GM21619 (cell line): ENCODE results near the gene PRR16.
"Not testable (repeated sequence)": the region's sequence is repeated elsewhere in the genome, so short reads cannot be mapped to it uniquely, and the experiment has no call there.

Experiments used
- ATAC-seq: cut with Tn5 transposase; IDR thresholded peaks from one replicate; pipeline ENCODE4 v1.9.1; 2021; ENCODE audit not compliant: unreplicated experiment

The PRR16 gene

DNA sequence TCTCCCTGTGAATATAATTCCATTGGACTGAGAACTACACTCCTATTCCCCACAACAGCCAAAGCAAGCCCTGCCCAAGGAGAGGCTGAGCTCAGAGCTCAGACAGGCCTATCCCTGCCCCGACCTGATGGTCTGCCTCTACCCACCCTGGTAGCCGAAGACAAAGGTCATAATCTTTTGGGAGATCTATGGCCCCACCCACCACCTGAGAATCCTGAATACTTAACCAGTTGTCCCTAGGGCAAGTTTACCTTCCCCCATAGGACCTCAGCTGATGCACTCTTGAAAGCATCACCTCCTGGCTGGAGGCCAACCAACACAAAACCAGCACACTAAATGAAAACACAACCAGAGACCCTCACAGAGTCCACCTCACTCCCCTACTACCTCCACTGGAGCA lies 167.5 kb downstream of the PRR16 start:
- no peak for ATAC-seq

DNA sequence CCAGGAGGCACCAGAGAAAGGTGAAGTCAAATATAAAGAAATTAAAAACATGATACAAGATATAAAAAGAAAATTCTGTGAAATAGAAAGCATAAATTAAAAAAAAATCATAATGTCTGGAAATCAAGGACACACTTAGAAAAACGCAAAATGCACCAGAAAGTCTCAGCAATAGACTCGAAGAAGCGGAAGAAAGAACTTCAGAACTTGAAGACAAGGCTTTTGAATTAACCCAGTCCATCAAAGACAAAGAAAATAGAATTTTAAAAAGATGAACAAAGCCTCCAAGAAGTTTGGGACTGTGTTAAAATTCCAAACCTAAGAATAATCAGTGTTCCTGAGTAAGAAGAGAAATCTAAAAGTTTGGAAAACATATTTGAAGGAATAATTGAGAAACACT lies 168.3 kb downstream of the PRR16 start:
- ATAC-seq, result no peak

DNA sequence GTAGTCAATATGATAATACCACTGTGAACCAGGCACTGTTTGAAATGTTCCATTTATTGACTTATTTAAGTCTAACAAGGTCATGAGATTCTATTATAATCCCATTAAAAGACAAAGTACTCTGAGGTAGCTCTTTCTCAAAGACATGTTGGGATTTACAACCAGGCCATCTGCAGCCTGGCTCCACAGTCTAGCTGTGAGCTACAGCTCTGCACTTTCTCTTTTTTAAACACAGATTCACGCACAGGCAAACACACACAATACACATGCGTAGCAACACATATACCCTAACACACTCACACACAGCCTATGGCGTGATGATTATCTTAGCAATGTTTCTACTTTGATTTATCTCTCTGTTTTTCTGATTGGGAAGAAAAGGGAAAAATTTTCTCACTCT lies 174.3 kb downstream of the PRR16 start:
- no peak for ATAC-seq

DNA sequence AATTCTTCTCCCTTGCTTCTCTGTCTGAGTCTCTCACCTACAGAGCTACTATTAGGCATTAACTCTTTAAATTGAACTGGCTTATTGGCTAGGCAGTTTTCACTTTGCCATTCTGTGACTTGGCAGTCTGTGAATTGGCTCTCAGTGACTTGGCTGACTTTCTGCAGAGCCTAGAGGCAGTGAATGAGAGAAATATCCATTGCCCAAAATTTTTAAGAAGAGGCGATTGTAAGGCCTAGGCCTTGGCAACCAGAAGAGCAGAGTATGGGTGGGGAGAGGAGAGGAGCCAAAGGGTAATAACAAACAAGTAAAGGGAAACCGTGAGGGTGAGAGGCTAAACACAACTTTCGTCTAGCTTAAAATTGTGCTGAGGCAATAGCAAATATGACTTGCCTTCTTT lies 176.7 kb downstream of the PRR16 start:
- ATAC-seq, result no peak

DNA sequence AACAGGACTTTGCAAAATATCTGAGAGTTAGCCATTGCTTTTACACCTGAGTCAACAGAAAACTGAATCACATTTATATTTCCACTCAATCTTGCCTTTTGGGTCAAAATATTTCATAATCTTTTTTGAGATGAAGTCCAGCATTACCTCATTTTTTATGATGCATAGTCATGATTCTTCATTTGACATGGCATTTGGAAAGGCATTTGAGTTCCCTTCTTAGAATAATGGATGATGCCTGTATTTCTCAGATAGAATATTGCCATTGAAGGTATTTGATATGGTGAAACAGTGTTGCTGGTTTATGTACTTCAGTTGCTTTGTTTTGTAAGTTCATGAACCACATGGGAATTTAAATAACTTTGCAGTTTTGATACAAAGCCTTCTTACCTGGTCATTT lies 180.4 kb downstream of the PRR16 start:
- no peak for ATAC-seq

DNA sequence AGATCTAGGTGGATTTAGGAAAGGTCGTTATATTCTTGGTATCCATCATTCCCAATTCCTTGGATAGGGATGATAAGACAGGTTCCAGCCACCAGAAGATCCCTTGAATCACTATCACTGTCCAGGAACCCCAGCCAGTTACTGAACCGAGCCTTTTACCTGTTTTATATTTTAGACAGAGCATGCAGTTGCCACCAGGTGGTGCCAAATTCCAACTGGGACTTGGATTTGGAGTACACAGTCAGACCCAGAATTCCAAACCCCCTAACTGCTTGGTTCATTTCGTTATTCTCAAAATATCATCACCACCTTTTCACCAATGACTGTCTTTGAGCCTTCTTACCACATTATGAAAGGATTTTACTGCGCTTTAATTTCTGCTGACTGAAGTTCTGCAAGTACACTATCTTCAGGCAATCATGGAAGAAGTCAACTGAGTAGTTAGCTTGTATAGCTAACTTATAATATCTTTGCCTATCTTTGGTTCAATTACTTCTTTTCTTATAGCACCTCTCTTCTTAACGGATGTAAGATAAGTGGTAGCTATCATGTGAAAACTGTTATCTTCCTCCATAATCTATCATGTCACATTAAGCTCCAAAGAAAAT lies 191.8 kb downstream of the PRR16 start:
- peak; percentile 81 for ATAC-seq

DNA sequence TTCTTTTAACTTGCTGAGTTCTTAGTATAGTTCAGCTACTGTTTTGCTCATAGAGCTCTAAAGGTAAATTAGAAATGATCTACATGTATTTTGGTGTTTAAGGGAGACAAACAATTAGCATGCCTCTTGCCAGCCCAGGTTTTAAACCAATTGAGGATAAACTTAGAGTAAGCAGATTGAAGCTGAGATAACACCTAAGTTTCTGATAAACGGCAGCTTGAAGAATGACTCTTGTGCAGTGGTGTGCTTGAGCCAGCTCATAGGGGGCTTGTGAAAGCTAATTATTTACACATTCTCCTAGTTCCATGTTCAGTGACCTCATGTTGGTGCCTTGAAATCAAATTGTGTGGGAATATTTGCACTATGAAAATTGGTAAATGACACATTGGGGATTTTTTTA lies 193.0 kb downstream of the PRR16 start:
- no peak for ATAC-seq

DNA sequence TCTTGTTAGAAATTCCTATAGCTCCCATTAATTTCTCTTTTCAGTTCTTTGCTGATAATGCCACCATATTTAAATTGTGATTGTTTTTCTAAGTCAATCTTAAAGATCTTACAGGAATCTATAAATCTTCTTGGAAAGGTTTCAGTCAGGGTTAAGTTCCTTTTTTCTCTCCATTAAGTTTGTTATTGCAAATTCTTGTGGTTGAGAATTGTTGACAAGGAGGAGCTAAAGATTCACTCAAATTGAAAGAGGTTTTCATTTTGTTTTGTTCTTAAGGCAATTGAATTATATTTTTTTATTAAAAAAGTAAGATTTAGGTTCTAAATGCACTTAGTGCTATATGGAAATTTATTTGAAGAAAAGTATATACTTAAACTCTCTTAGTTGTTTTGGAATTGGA lies 213.4 kb downstream of the PRR16 start:
- ATAC-seq, result no peak

DNA sequence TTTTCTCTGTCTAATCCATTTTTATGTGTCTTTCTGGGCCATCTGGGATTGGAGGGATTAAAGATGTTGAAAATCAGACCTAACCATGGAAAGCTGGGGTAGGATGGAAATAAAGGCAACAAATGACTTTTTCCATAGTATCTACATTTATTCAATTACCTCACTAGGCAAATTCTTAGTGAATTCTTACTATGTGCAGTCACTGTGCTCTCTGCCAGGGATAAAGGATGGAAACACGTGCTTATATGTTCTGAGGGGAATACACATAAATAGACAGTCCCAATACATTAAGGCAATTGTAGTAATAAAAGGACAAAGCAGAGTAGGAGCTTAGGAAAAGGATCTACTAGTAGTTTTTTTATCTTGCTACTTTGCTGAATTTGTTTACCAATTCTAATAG lies 214.2 kb downstream of the PRR16 start:
- ATAC-seq, result no peak

DNA sequence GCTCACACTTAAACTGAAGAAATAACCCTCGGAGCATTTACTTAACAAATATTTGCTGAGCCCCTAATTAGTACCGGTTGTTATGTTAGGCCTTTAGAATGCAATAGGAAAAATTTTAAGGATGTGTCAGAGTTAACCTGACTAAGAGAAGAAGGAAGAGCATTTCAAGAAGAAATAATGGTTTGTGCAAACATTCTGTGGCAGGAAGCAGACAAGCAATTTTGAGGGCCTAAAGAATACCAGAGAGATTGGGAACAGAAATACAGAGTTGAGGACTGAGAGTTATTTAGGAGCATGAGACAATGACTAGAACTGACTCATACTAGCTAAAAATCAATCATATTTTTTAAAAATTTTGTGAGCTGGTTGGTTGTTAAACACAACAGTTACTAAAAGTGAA lies 218.8 kb downstream of the PRR16 start:
- no peak for ATAC-seq

DNA sequence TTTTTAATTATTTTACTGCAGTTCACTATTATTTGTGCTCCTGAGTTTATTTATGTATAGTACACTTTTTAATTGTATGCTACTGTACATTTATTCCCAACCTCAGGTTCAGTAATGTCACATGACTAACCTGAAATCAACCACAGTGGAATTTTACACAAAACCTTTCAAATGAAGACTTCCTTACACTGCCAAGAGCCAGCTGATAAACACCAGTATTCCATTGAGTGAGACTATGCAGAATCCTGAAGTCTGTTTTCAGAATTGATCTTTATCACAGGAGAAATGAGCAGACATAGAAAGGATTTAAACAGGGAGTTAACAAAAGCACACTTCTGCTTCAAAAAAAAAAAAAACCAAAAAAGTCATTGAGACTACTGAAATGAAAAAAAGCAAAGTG lies 219.5 kb downstream of the PRR16 start:
- ATAC-seq, result no peak

DNA sequence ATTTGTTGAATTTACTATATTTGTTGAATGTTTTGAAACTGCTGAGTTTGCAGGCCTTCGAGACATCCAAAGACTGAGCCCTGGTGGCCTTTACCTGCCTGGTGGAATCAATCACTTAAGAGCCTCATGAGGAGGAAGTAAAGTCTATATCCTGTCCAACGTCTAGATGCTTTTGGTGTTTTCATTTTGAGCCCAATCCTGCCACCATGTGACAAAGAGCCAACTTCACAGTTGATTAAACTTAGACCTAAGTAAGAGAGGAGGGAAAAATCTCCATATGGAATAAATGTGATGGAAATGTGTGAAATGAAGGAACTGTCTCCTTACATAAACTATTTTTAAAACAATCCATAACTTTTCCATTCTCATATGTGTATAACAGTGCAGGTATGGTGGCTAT lies 220.1 kb downstream of the PRR16 start:
- no peak for ATAC-seq

DNA sequence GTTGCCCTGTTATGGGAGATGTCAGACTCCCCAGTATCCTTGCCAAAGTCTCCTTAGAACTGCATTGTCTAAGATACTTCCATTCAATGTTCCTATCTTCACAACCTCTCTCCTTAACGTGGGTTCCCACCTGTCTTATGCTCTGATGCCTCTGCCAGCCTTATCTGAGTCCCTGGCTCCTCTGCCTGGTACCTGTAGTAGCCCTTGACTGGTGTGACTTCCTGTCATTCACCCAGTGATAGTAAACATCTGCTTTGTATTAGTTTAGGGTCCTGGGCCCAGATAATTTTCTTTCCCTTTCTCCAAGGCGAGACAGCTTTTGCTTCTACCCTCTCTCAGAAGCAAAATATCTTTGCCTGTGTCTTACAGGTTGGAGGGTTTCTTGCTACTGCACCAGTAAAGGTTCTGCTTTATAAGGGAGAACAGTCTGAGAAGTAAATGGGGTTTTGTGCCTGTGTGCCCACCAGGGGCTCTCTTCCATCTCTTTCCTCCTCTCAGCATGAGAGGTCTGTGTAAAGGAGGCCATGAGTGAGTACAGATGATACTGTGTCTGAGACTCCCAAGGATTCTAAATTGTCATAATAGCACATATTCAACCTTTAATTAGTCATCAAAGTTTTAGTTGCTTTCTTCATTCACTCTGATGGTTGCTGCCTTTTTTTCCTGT lies 220.8 kb downstream of the PRR16 start:
- no peak for ATAC-seq

DNA sequence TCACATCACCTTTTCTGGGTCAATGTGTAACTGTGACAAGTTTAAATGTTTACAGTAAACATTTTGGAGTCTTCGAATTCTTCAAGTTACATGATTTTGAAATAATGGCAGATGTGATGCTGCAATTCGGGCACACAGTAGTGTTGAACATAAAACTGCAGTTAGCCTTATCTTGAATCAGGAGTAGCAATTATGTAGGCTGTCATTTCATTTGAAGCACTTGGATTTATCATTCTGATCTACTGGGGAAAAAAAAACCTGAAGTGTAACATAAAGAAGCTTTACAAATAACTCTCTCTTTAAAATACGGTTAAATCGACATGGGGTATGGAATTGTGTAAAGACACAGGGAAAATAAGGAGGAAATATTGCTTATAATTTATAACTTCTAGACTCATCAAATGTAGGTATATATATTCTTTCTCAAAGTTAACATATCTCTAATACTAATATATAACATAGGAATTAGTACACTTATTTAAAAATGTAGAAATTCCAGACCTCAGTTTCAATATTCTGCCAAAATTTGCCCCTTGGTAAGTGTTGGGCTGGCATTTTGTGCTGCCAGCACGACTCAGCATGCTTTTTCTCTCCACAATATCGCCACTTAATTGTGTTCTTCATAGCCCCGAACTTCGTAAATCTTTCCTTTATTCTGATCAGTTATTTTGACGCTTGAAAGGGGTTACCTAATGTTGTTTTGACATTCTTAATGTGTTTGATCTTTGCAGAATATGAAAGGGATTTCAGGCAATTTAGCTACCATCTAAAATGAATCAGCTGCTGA lies 226.7 kb downstream of the PRR16 start:
- ATAC-seq, result no peak

DNA sequence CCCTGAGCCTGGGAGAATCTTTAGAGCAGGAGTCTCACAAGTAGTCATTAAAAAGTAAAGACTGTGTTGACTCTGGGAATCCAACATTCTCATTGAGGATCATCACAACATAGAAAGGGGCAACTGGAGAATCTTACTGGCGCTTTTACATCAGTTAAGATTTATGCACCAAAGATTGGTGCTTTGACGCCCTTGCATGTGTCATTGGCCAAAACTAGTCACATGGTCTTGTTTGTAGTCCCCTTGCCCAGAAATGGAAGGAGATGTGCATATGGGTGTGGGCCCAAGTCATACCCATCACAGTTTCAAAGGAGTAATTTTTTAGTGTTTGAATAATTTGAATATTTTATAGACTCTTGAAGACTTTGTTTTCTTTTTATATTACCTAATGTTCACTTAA lies 228.2 kb downstream of the PRR16 start:
- ATAC-seq, result no peak

DNA sequence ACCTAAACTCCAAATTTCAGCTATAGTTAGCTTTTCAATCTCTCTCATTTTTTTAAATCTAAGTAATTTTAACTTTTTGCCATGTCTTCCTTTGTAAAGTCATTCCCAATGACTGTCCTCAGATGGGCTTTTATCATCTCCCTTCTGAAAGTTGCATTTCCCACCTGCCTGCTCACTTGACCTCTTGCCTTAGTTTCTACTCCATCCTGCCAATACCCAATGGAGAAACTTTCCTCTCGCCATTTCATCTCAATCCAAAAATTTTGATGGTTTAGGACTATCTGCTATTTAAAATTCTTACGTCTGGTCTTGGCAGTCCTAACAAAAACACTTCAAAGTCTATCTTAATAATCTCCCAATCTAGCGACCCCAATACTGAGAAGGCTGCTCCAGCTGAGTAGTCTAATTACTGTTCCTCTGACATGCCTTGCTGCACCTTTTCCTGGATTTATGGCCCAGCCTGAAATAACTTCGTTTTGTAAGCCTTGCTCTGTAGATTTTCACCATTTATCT lies 231.3 kb downstream of the PRR16 start:
- no peak for ATAC-seq

DNA sequence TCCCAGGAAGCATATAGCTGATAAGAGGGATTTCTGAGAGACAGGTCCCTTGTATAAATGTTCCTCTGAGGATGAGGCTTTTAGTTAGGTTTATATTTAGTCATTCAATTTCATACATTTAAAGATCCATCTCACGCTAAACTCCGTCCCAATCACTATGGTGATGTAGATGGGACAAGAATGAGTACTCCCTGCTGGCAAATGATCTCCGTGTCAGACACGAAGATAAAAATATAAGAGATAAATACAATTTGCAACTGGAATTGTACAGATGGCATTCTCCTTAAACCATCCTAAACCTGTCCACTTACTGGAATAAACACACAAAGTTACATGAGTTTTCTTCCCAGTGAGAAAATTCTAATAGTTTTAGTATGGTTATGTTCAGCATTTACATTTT lies 233.0 kb downstream of the PRR16 start:
- ATAC-seq, result no peak

DNA sequence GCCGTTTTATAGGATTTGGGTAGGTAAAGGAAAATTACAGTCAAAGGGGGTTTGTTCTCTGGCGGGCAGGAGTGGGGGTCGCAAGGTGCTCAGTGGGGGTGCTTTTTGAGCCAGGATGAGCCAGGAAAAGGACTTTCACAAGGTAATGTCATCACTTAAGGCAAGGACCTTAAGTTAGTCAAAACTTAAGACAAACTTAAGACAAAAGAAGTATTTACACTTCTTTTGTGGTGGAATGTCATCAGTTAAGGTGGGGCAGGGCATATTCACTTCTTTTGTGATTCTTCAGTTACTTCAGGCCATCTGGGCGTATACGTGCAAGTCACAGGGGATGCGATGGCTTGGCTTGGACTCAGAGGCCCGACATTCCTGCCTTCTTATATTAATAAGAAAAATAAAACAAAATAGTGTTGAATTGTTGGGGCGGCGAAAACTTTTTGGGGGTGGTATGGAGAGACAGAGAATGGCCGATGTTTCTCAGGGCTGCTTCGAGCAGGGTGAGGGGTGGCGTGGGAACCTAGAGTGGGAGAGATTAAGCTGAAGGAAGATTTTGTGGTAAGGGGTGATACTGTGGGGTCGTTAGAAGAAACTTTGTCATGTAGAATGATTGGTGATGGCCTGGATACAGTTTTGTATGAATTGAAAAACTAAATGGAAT lies 233.7 kb downstream of the PRR16 start:
- not testable (repeated sequence) for ATAC-seq

DNA sequence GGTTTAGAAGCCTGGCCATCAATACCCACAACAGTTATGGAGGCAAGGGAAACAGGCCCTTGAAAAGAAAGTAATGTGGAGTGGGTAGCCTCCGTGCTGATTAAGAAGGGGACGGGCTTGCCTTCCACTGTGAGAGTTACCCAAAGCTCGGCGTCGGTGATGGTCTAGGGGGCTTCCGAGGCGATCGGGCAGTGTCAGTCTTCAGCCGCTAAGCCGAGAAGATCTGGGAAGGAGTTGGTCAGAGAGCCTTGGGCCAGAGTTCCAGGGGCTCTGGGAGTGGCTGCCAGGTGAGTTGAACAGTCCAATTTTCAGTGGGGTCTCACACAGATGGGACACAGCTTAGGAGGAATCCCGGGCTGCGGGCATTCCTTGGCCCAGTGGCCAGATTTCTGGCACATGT lies 236.6 kb downstream of the PRR16 start:
- ATAC-seq, result not testable (repeated sequence)

DNA sequence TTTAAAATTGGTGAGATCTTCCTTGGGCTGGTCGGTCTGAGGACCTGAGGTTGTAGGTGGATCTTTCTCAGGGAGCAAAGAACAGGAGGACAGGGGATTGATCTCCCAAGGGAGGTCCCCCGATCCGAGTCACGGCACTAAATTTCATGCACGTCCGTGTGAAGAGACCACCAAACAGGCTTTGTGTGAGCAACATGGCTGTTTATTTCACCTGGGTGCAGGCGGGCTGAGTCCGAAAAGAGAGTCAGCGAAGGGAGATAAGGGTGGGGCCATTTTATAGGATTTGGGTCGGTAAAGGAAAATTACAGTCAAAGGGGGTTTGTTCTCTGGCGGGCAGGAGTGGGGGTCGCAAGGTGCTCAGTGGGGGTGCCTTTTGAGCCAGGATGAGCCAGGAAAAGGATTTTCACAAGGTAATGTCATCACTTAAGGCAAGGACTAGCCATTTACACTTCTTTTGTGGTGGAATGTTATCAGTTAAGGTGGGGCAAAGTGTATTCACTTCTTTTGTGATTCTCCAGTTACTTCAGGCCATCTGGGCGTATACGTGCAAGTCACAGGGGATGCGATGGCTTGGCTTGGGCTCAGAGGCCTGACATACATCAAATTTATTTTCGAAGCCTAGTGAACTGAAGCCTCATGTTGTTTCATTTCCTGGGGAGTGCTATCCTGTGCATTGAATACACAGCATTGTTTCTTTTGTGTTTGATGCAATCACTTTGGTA lies 238.9 kb downstream of the PRR16 start:
- not testable (repeated sequence) for ATAC-seq
